ENCODE data around the gene ZFPL1.
"Not testable (repeated sequence)": the region's sequence is repeated elsewhere in the genome, so short reads cannot be mapped to it uniquely, and the experiment has no call there.

The ZFPL1 gene

GRCh38 chr11:65115361-65116082, 31.5 kb downstream of the ZFPL1 start:
- no peak for DNase-seq

GRCh38 chr11:65116370-65117205, 32.6 kb downstream of the ZFPL1 start:
- DNase-seq = peak; percentile 43

- peak; percentile 98 for DNase-seq
Observed at GRCh38 chr11:65117206-65118096, 33.4 kb downstream of the ZFPL1 start, which contains the start of gene ZNHIT2. TSS of gene ZNHIT2 (minus strand) at chr11:65117701. CDS start at chr11:65117653, 48 bp downstream.

- DNase-seq = no peak
Observed at GRCh38 chr11:65118097-65118837, 34.2 kb downstream of the ZFPL1 start.

- DNase-seq = not testable (repeated sequence)
Observed at GRCh38 chr11:65118891-65119669, 35.1 kb downstream of the ZFPL1 start.

GRCh38 chr11:65119670-65119995, 35.6 kb downstream of the ZFPL1 start:
- DNase-seq = no peak

- DNase-seq = no peak
Observed at GRCh38 chr11:65120831-65121230, 36.8 kb downstream of the ZFPL1 start.

GRCh38 chr11:65121447-65121864, 37.4 kb downstream of the ZFPL1 start:
- DNase-seq = no peak

GRCh38 chr11:65121865-65122696, 38.1 kb downstream of the ZFPL1 start, which contains the start of the genes FAU and MRPL49:
TSS of gene FAU (minus strand) at chr11:65122134. CDS start at chr11:65121813, 321 bp downstream.
TSS of gene MRPL49 (plus strand) at chr11:65122321. CDS start at chr11:65122347, 26 bp downstream.
- peak; percentile 98 for DNase-seq

GRCh38 chr11:65124480-65125196, 40.6 kb downstream of the ZFPL1 start:
- no peak for DNase-seq

- DNase-seq = no peak
Observed at GRCh38 chr11:65125197-65126056, 41.4 kb downstream of the ZFPL1 start.

GRCh38 chr11:65126624-65127274, 42.7 kb downstream of the ZFPL1 start:
- DNase-seq = no peak

- no peak for DNase-seq
Observed at GRCh38 chr11:65127473-65128181, 43.6 kb downstream of the ZFPL1 start.

GRCh38 chr11:65128182-65129145, 44.4 kb downstream of the ZFPL1 start:
- no peak for DNase-seq

GRCh38 chr11:65129649-65130441, 45.8 kb downstream of the ZFPL1 start:
- no peak for DNase-seq

All from NCI-H2171 treated with DMSO at 0.1 percent for 48 hours (cell line).